Activated T-cell treated with anti-CD3 and anti-CD28 coated beads, Interleukin-2, amount 50 U/mL, for 4 hours (primary cell): ENCODE measurements around the gene HIC2. TPM values are rescaled to one million over a fixed set of nuclear protein-coding genes. Genes with fewer than 3 reads are reported as not detected.
"Not testable (repeated sequence)": the region's sequence is repeated elsewhere in the genome, so short reads cannot be mapped to it uniquely, and the experiment has no call there.

Experiments
- ATAC-seq, 2 donors: fragments of 200-7000 bp; cut with Tn5 transposase; one replicate each; pipeline ENCODE4 v1.10.0; 2021
- DNase-seq: peaks from one replicate; pipeline ENCODE4 v3.0.0-alpha.2; 2020
- H3K27me3 Mint-ChIP-seq: one replicate; pipeline ENCODE4 v1.8.0; 2021; ENCODE audit warnings: low read depth, mixed read lengths
- H3K36me3 Mint-ChIP-seq: one replicate; pipeline ENCODE4 v1.8.0; 2022; ENCODE audit warnings: mixed read lengths; ENCODE audit not compliant: insufficient read depth
- H3K4me1 Mint-ChIP-seq: one replicate; pipeline ENCODE4 v1.8.0; 2021; ENCODE audit warnings: low read depth, mixed read lengths
- H3K4me3 Mint-ChIP-seq: one replicate; pipeline ENCODE4 v1.8.0; 2021; ENCODE audit warnings: mild to moderate bottlenecking, moderate library complexity, mixed read lengths
- H3K9me3 Mint-ChIP-seq: one replicate; pipeline ENCODE4 v1.8.0; 2021; ENCODE audit warnings: mixed read lengths
- total RNA-seq, 3 donors: library from RNA; stranded (reverse); gene quantifications; one replicate each; pipeline ENCODE4 v1.2.1, GENCODE V29; 2021

Gene HIC2, protein sequence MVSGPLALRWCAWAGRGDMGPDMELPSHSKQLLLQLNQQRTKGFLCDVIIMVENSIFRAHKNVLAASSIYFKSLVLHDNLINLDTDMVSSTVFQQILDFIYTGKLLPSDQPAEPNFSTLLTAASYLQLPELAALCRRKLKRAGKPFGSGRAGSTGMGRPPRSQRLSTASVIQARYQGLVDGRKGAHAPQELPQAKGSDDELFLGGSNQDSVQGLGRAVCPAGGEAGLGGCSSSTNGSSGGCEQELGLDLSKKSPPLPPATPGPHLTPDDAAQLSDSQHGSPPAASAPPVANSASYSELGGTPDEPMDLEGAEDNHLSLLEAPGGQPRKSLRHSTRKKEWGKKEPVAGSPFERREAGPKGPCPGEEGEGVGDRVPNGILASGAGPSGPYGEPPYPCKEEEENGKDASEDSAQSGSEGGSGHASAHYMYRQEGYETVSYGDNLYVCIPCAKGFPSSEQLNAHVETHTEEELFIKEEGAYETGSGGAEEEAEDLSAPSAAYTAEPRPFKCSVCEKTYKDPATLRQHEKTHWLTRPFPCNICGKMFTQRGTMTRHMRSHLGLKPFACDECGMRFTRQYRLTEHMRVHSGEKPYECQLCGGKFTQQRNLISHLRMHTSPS
- total RNA-seq, result 1 to 10 TPM; 8.1 to 8.8 (median 8.2) TPM

DNA sequence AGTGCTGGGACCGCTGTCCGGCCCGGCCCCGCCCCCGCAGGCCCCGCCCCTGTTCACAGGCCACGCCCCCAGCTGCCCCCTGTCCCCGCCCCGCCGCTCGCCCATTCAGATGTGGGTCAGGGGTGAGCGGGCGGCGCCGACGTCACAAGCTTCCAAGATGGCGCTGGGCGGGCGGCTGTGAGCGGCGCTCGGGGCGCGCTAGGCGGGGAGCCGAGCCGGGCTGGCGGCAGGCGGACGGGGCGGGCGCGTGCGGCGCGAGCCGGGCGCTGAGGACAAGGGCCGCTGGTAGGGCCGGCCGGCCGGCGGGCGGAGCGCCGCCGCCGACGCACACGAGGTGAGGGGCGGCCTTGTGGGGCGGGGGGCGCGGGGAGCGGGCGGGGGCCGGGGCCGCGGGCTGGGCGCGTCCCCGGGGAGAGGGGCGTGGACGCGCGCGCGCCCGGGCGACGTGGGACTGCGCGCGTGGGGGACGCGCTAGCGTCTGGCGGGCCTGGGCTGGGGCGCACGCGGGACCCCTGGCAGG is at the start of gene HIC2:
Gene HIC2, plus strand, starts transcription at position 145 of the 520 bp plus-strand sequence. CDS start 25,461 bp downstream, outside the sequence.
- peak; percentile 92 for ATAC-seq
- H3K27me3 Mint-ChIP-seq, H3K4me3 Mint-ChIP-seq, H3K36me3 Mint-ChIP-seq, H3K4me1 Mint-ChIP-seq, DNase-seq, H3K9me3 Mint-ChIP-seq: not testable (repeated sequence)

DNA sequence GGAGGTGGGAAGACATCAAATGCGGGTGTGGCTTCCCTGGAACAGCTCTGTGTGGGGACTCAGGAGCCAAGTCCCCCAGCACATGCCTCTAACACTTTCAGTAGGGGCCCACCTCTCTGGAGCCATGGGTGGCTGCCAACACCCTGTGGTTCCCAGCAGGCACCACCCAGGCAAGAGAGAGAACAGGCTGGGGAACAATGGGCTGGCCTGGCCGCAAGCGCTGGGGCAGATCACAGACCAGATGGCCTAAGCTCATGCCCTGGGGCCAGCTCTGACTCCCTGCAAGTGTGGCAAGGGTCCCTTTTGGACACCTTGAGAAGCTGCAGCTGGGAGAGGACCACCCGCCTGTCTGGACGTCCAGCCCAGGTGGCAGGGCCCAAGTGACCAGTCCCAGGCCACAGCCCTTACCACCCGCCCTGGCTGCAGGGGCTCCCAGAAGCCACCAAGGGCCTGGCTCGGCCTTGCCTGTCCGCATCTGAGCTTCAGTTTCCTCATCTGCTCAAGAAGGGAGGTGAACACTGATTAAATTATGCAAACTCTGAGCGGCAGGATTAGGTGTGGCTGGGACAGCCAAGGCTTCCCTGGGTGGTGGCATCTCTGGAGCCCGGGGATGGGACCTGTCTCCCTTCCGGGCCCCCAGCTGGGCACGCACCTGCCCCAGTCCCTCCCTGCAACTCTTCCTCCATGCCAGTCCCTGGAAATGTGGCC is 48.4 kb upstream of the HIC2 start:
- not testable (repeated sequence) for DNase-seq, H3K4me3 Mint-ChIP-seq, H3K4me1 Mint-ChIP-seq, H3K36me3 Mint-ChIP-seq, H3K27me3 Mint-ChIP-seq, H3K9me3 Mint-ChIP-seq, ATAC-seq

DNA sequence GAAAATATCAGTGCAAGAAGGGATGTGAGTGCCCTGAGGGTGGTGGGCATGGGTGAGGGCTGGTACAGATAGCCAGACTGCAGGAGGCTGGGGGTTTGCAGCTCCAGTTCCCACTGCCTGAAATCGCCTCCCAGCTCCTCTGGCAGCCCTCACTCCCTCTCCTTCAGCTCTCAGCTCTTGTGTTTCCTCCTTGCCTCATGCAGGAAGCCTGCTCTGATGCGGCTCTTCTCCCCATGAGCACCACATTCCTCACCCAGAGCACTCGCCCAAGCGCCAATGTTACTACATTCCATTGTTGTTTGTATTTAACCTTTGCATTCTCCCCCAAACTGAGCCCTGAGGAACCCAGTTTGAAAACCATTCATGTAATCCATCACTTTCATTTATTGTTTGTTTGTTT is 41.3 kb upstream of the HIC2 start:
- H3K4me1 Mint-ChIP-seq, ATAC-seq, H3K4me3 Mint-ChIP-seq, H3K27me3 Mint-ChIP-seq, H3K36me3 Mint-ChIP-seq, DNase-seq, H3K9me3 Mint-ChIP-seq: not testable (repeated sequence)

DNA sequence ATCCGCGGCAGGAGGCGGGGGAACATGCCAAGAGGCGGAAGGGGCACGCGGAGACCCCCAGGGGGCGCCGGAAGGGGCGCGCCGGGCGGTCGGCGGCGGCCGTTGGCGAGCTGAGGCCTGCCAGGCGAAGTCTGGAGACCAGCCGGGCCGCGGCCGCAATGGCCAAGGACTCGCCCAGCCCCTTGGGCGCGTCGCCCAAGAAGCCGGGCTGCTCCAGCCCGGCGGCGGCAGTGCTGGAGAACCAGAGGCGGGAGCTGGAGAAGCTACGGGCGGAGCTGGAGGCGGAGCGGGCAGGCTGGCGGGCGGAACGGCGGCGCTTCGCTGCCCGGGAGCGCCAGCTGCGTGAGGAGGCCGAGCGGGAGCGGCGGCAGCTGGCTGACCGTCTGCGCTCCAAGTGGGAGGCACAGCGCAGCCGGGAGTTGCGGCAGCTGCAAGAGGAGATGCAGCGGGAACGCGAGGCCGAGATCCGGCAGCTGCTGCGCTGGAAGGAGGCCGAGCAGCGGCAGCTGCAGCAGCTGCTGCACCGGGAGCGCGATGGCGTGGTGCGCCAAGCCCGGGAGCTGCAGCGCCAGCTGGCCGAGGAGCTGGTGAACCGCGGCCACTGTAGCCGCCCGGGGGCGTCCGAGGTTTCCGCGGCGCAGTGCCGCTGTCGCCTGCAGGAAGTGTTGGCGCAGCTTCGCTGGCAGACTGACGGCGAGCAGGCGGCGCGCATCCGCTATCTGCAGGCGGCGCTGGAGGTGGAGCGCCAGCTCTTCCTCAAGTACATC is 33.3 kb upstream of the HIC2 start, which contains the start of gene RIMBP3B:
Gene RIMBP3B, plus strand, starts transcription at position 51 of the 767 bp plus-strand sequence. Its CDS starts 108 bp downstream, at position 159.
- H3K4me3 Mint-ChIP-seq, result not testable (repeated sequence)

DNA sequence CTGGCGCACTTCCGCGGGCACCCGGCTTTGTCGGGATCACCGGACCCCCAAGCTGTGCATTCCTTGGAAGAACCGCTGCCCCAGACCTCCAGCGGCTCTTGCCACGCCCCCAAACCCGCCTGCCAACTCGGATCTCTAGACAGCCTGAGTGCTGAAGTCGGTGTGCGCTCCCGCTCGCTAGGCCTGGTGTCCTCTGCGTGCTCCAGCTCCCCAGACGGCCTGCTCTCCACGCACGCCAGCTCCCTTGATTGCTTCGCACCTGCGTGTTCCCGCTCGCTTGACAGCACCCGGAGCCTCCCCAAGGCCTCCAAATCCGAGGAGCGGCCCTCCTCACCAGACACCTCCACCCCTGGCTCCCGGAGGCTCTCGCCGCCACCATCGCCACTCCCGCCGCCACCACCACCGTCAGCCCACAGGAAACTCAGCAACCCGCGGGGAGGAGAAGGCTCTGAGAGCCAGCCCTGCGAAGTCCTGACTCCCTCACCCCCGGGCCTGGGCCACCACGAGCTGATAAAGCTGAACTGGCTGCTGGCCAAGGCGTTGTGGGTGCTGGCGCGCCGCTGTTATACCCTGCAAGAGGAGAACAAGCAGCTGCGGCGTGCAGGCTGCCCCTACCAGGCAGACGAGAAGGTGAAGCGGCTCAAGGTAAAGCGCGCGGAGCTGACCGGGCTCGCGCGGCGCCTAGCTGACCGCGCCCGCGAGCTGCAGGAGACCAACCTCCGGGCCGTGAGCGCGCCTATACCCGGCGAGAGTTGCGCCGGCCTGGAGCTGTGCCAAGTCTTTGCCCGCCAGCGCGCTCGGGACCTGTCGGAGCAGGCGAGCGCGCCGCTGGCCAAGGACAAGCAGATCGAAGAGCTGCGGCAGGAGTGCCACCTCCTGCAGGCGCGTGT is 32.5 kb upstream of the HIC2 start:
- H3K36me3 Mint-ChIP-seq, DNase-seq, H3K9me3 Mint-ChIP-seq, H3K27me3 Mint-ChIP-seq, H3K4me1 Mint-ChIP-seq, H3K4me3 Mint-ChIP-seq: not testable (repeated sequence)
- ATAC-seq, result peak; percentile 61 to 64

More for the DNA sequence above, 33.3 kb upstream of the HIC2 start, which contains the start of gene RIMBP3B:
- DNase-seq, H3K27me3 Mint-ChIP-seq, H3K36me3 Mint-ChIP-seq, H3K4me1 Mint-ChIP-seq, H3K9me3 Mint-ChIP-seq: not testable (repeated sequence)
- ATAC-seq, result peak; percentile 81 to 86

DNA sequence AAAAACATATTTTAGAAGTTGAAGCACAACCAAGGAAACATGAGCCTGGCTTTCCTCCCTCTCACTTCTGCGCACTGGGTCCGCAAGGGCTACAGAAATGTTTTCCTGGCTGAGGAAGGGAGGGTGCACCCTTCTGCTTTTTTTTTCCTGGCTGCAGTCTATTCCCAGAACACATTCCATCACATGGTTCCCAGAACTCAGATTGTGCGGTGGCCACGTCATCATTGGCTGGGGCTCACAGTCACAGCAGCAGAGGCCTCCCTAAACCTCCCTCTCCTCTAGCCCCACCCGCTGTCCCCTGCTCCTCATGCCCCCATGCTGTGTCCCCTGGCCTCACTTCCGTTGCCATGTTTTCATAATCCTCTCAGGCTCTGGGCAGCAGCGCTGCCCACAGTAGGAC is 27.7 kb upstream of the HIC2 start:
- H3K9me3 Mint-ChIP-seq, H3K4me3 Mint-ChIP-seq, H3K4me1 Mint-ChIP-seq, DNase-seq, ATAC-seq, H3K36me3 Mint-ChIP-seq, H3K27me3 Mint-ChIP-seq: not testable (repeated sequence)

DNA sequence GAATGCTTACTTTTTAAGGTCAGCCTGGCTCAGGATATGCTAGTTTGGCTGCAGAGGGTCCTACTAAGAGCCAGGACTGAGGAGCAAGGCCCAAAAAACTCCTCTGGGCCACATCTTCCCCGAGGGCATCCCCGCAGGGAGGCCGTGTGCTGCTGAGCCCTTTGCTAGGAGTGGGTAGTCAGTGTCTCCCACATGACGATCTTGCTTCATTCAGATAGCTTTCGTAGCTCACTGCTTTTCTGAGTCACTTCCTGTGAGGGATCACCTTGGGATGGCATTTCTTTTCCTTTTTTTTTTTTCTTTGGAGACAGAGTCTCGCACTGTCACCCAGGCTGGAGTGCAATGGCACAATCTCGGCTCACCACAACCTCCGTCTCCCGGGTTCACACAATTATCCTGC is 27.2 kb upstream of the HIC2 start:
- DNase-seq, H3K9me3 Mint-ChIP-seq, H3K27me3 Mint-ChIP-seq, H3K36me3 Mint-ChIP-seq, H3K4me1 Mint-ChIP-seq, ATAC-seq, H3K4me3 Mint-ChIP-seq: not testable (repeated sequence)

DNA sequence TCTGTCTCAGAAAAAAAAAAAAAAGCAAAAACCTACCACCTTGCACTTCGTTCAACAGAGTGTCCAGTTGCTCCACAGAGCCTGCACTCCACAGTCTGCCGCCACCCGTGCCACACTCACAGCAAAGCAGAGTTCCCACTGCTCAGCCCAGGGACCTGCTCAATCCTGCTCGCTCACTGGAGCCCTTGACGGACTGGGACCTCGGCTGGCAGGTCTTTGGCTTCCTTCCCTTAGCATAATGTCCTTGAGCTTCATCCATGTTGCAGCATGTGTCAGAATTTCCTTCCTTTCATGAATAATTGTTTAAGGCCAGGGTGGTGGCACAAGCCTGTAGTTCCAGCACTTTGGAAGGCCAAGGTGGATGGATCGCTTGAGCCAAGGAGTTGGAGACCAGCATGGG is 22.6 kb upstream of the HIC2 start:
- not testable (repeated sequence) for DNase-seq, H3K36me3 Mint-ChIP-seq, ATAC-seq, H3K4me1 Mint-ChIP-seq, H3K4me3 Mint-ChIP-seq, H3K9me3 Mint-ChIP-seq, H3K27me3 Mint-ChIP-seq

DNA sequence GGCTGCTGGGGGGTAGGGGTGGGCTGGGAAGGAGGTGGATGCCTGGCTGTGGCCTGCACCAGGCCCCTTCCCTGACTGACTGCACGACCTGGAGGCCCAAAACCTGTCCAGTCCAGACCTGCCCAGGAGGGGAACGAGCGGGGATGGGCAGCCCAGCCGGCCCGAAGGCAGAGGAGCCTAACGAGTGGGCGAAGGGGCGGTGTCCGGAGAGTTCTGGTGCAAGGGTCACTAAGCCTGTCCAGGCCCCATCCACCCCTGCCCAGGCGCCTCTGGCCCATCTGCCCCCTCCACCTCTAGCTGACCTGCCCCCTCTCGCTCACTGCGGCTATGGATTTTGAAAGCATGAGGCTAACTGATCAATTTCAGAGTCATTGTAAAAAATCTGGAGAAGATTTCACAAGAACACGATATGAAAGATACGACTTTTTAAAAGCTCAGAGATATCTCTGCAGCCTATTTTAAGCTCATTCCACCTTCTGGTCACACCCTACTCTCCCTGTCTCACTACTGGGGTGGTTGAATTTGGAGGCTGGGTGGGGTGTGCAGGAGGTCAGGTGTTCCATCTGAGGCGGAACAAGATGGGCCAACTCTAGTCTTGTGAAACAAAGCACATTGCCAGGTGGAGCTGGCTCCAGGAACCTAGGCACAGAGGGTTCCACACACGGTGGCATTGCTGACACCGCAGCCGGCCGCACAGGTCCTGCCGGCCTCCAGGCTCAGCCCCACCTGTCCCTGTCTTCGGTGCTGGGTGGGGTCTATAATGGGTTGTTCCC is 15.8 kb upstream of the HIC2 start:
- not testable (repeated sequence) for H3K9me3 Mint-ChIP-seq, H3K27me3 Mint-ChIP-seq, ATAC-seq, H3K36me3 Mint-ChIP-seq, DNase-seq, H3K4me1 Mint-ChIP-seq, H3K4me3 Mint-ChIP-seq

DNA sequence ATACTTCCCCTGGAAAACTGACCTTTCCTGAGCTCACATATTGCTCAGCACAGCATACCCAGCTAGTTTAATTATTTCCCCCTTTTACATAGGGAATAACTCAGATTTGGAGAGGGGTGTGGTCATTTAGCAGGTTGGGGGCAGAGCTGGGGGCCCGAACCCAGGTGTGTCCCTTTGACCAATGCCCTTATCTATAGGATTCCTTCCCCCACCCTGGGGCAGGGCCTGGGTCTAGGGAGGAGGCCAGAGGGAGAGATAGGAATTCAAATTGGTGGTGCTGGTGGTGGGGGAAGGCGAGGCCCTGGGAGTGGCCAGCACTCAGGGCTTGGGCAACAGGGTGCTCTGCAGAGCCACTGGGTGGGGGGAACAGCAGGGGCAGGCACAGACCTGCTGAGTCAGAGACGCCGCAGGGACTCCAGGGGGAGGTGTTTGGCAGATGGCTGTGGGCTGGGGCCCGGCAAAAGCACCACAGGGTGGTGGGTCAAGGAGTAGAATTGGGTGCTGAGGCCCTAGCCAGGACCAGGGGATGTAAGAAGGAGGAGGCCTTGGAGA is 14.3 kb upstream of the HIC2 start:
- H3K4me1 Mint-ChIP-seq, H3K9me3 Mint-ChIP-seq, ATAC-seq, H3K36me3 Mint-ChIP-seq, DNase-seq, H3K27me3 Mint-ChIP-seq, H3K4me3 Mint-ChIP-seq: not testable (repeated sequence)

DNA sequence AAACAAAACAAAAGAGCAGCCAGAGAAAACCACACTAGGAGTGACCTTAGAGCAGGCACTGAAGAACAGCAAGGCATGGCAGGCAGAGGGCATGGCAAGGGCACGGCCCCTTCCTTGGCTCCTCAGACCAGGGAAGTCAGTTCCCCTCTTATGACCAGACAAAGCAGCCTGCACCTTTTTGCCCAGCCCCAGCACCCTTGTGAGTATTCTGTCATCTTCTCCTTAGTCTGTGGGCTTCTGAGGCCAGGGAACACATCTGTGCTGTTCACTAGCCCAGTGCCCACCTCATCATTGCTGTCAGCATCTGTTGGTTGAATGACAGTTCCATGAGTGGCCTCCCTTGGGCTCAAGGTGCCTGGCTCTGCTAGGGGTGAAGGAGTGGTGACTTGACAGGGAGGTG is 10.0 kb upstream of the HIC2 start:
- not testable (repeated sequence) for H3K4me3 Mint-ChIP-seq, ATAC-seq, DNase-seq, H3K9me3 Mint-ChIP-seq, H3K4me1 Mint-ChIP-seq, H3K36me3 Mint-ChIP-seq, H3K27me3 Mint-ChIP-seq

DNA sequence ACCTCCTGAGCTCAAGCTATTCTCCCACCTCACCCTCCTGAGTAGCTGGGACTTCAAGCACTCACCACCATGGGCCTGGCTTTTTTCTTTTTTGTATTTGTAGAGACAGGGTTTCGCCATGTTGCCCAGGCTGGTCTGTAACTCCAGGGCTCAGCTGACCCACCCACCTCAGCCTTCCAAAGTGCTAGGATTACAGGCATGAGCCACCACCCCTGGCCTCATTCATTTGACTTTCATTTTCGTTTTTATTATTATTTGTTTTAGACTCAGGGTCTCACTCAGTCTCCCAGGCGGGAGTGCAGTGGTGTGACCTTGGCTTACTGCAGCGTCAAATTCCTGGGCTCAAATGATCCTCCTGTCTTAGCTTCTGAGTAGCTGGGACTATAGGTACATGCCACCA is 9.4 kb upstream of the HIC2 start:
- H3K9me3 Mint-ChIP-seq, DNase-seq, H3K4me1 Mint-ChIP-seq, ATAC-seq, H3K4me3 Mint-ChIP-seq, H3K27me3 Mint-ChIP-seq, H3K36me3 Mint-ChIP-seq: not testable (repeated sequence)
